ENCODE measurements around the gene BAHCC1.

BAHCC1 gene

DNA sequence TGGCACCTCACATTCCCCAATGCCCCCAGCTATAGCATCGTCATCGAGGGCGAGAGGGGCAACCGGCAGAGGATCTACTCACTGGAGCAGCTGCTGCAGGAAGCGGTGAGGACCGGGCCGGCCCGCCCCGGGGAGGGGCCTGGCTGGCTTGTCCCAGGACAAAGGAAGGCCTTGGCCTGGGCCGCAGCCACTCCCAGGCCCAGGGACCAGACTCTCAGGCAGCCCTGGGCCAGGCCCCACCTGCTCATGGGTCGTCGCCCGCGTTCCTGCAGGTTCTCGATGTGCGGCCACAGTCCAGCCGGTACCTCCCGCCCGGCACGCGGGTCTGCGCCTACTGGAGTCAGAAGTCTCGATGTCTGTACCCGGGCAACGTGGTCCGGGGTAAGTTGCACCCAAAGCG is 64.0 kb downstream of the BAHCC1 start:
- no peak for DNase-seq (ENCODE audit: low read depth in 3 of 3, low spot score in 1 of 3)

DNA sequence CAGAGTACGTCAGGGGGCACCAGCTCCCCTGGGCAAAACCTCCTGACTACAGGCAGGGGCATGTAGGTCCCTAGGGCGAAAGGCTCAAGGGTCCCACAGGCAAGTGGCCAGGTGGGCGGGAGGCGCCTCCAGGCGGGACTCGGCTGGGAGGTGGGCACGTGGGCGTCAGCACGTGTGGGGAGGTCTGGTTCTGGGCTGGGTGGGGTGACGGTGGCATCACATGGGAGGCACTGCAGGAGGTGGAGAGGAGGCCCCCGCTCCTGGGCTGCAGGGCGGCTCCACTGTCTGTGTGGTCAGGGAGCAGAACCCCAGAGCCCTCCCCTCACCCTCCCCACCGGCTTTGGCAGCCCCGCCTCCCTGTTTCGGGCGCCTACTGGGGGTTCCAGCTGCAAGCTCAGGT is 64.6 kb downstream of the BAHCC1 start:
- no peak for DNase-seq (ENCODE audit: low read depth in 3 of 3, low spot score in 1 of 3)

DNA sequence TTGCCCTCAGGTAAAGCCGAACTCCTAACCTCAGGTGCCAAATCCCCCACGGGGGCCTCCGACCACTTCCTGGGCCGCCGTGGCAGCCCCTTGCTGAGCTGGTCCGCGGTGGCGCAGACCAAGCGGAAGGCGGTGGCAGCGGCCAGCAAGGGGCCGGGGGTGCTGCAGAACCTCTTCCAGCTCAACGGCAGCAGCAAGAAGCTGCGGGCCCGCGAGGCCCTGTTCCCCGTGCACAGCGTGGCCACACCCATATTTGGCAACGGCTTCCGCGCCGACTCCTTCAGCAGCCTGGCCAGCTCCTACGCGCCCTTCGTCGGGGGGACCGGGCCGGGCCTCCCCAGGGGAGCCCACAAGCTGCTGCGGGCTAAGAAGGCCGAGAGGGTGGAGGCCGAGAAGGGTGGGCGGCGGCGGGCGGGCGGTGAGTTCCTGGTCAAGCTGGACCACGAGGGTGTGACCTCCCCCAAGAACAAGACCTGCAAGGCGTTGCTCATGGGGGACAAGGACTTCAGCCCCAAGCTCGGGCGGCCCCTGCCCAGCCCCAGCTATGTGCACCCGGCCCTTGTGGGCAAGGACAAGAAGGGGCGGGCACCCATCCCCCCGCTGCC is 65.7 kb downstream of the BAHCC1 start:
- DNase-seq (ENCODE audit: low read depth in 3 of 3, low spot score in 1 of 3), result no peak

DNA sequence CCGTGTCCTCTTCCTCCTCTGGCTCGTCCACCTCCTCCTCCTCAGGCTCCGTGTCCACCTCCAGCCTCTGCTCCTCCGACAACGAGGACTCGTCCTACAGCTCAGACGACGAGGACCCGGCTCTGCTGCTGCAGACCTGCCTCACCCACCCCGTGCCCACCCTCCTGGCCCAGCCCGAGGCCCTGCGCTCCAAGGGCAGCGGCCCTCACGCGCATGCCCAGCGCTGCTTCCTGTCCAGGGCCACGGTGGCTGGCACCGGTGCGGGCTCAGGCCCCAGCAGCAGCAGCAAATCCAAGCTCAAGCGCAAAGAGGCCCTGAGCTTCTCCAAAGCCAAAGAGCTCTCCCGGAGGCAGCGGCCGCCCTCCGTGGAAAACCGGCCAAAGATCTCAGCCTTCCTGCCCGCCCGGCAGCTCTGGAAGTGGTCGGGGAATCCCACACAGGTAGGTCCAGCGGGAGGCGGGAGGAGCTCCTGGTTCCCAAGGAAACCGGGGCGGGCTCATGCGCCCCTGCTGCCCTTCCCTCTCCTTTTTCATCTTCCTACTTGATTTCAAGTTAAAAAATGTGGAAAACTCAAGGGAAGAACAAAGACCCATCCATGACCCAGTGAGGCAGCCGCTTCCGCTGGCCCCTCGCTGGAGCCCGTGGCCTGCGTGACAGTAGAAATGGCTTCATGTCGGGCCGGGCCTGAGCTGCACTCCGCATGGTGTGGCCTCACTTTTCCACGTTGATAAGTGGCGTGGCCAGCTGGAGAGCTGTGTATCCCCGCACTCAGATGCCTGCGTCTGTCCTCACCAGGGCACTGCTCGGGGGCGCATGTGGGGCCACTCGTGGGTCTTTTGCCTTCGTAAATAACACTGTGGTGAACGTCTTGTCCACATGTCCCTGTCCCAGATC is 66.6 kb downstream of the BAHCC1 start:
- DNase-seq (ENCODE audit: low read depth in 3 of 3, low spot score in 1 of 3), result no peak

DNA sequence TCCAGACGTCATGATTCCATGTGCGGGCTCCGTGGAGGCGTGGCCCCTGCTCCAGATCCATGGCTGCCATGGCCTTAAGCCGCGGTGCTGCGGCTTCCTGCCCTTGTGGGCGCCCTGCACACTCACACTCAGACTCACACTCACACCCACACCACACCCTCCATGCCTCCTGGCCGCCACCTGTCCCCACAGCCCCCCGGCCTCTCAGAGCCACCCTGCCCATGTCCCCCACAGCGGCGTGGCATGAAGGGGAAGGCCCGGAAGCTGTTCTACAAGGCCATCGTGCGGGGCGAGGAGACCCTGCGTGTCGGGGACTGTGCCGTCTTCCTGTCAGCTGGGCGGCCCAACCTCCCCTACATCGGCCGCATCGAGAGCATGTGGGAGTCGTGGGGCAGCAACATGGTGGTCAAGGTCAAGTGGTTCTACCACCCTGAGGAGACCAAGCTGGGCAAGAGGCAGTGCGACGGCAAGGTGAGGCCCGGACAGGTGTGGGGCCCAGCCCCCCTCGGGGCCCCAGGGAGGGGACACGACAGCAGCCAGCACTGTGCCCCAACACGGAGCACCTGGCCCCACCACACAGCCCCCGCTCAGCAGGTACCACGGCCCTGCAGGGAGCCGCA is 67.4 kb downstream of the BAHCC1 start:
- DNase-seq (ENCODE audit: low read depth in 3 of 3, low spot score in 1 of 3), result no peak

DNA sequence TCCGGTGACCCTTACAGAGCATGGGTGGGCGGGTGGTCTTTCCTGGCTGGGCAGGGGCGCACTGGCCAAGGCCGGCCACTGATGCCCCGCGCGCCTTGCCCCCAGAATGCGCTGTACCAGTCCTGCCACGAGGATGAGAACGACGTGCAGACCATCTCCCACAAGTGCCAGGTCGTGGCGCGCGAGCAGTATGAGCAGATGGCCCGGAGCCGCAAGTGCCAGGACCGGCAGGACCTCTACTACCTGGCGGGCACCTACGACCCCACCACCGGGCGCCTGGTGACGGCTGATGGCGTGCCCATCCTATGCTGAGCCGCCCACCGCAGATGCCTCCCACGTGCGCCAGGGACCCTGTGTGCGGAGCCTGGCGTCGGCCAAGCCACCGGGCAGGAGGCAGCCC is 68.2 kb downstream of the BAHCC1 start:
- DNase-seq (ENCODE audit: low read depth in 3 of 3, low spot score in 1 of 3), result no peak

DNA sequence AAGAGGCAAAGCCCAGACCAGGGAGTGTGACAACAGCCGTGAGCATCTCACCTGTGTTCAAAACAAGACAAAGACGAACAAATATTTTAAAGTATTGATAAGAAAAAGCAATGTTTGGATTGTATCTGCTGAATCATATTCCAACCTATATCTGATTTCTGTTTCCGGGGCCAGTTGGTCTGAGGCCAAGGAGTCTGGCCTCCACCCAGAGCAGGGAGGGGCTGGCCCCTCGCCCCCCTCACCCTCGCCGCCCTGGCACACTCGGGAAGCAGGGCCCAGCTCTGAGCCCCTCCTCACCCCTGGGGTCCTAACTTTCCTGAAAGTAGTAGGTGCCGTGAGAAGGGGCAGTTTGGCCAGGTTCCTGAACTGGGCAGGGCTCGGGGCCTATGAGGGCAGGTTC is 69.3 kb downstream of the BAHCC1 start:
- no peak for DNase-seq (ENCODE audit: low read depth in 3 of 3, low spot score in 1 of 3)

DNA sequence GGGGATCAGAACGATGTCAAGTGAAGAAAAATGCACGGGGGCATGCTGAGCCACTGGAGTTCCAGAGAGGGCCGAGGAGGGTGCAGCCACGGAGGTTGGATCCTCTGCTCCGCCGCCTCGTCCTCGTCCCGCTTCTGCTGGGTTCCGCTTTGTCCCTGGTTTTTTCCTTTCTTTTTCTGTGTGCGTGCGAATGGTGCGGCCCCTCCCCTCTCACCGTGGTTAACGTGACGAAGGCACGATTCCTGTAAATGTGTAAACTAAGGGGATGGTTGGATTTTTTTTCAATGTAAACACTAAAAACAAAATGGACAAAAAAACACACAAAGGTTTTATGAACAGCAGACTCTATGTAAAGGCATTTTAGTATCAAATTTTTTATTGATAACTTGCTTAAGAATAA is 70.7 kb downstream of the BAHCC1 start:
- DNase-seq (ENCODE audit: low read depth in 3 of 3, low spot score in 1 of 3), result no peak

DNA sequence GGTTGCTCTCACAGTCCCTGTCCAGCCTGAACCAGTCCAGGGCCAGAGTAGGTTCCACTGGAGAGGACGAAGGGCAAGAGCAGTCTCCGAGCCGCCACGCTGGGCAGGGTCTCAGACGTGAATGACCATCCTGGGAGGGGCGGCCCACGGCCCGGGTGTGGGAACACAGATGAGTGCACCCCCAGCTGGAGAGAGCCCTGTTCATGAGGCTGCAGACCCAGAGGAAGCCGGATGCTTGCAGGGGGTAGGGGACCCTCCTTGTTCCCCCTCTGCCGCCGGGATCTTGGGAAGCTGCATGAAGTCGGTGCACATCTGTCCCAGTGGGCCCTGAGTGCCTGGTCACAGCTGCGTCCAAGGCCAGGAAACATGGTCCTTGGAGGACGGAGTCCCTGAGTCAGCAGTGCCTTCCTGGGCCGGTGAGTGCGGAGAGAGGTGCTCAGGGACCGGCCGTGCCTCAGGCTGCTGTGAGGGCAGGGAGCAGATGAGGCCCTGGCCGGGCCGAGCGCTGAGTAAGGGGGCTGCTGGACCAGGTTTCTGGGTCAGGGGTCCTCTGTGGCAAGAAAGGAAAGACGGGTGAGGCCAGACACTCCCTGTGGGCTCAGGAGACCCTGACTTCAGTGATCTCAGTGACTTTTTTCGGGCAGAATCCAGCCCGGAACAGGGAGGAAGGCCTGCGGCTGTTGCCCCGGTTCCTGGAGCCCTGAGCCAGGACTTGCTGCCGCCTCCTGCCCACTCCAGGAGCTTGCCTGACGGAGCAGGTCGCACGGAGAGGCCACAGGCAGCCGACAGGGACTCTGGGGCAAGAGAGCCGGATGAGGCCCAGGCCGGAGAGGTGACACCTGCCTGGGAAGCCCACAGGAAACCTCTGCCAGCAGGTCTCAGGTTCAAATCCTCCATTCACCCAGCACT is 71.6 kb downstream of the BAHCC1 start:
- DNase-seq (ENCODE audit: low read depth in 3 of 3, low spot score in 1 of 3), result no peak

DNA sequence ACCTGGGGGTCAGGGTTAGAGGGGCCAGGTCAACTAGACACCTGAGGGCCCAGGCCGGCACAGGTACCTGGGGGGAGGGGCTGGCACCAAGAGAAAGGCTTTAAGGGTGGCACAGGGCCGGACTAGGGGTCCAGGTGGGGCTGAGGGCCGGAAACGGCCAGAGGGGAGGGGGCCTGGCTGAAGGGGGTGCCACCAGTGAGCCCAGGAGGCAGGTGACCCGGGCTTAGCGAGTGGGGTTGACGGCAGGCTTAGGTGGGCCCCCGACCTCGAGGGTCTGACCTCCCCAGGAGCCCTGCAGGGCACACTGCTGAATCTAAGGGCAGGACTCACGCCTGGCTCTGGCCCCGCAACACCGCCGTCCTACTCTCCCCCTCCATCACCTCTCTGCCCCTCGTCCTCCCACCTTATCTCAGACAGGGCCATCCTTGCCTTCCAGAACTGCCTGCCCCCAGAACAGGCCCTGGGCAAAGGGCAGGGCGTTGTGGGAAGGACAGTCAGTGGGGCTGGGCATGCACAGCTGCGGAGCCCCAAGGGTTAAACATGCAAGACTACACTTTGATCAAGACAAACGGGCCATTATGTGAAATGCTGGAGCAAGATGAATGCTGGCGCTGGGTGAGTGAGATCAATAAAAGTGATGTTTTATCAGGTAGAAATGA is 73.0 kb downstream of the BAHCC1 start:
- no peak for DNase-seq (ENCODE audit: low read depth in 3 of 3, low spot score in 1 of 3)

DNA sequence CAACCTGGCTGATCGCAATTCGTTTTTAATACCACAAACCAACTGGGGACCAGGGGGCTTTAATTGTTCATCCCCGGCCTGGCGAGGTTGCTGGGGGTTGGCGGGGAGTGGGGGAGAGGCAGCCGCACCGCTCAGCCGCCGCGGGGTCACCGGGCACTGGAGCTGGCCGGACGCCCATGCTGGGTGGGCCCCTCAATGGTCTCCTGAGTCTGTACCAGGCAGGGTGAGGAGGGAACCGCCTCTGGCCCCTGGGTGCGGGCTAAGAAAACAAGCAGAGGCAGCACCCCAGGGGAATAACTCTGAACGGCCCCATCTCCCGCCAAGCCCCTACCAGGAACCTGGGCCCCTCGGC is 73.5 kb downstream of the BAHCC1 start:
- DNase-seq (ENCODE audit: low read depth in 3 of 3, low spot score in 1 of 3), result no peak

DNA sequence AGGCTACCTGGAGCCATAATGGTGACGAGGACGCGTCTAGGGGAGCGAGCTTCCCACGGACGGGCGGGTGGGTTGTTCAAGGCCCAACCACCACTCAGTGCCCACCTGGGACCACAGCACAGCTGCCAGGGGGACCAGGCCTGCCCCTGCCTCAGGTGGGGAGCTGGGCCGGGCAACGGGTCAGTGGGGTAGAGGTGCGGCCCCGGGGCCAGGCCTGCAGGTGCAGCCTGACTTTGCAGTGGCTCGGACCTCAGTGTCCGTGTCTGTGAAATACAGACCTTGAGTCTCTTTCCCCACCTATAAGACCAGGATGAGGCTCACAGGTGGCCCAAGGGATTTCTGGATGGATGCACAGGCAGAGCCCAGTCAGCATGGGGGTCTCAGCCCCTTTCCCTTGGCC is 74.0 kb downstream of the BAHCC1 start:
- DNase-seq (ENCODE audit: low read depth in 3 of 3, low spot score in 1 of 3), result no peak

DNA sequence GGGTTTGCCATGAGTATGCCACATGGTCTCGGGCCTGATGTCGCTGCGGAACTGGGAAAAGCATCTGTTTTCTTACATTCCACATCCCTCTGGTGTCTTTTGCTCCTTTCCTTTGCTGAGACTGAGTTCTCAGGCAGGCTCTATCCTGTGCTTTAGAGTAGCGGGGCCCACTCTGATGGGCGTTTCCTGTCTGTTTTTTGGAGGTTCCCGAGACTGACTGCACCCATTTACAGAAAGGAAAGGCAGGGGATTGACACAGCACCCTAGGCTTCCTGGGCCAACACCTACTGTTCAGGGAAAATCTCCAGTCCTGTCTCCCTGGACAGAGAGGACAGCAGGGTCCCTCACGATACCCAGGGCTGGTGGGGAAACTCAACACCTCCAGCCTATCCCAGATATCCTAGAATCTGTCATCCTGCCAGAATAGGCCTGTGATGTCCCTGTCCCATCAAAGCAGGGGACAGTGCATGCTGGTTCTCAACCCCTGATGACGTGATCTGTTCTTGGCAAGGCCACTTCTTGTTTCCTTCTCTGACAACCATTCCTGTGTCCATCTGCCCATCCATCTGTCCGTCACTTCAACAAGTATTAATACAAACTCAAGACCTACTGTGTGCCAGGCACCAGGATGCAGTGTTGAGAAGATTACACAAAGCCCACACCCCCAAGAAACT is 75.2 kb downstream of the BAHCC1 start:
- DNase-seq (ENCODE audit: low read depth in 3 of 3, low spot score in 1 of 3), result no peak

DNA sequence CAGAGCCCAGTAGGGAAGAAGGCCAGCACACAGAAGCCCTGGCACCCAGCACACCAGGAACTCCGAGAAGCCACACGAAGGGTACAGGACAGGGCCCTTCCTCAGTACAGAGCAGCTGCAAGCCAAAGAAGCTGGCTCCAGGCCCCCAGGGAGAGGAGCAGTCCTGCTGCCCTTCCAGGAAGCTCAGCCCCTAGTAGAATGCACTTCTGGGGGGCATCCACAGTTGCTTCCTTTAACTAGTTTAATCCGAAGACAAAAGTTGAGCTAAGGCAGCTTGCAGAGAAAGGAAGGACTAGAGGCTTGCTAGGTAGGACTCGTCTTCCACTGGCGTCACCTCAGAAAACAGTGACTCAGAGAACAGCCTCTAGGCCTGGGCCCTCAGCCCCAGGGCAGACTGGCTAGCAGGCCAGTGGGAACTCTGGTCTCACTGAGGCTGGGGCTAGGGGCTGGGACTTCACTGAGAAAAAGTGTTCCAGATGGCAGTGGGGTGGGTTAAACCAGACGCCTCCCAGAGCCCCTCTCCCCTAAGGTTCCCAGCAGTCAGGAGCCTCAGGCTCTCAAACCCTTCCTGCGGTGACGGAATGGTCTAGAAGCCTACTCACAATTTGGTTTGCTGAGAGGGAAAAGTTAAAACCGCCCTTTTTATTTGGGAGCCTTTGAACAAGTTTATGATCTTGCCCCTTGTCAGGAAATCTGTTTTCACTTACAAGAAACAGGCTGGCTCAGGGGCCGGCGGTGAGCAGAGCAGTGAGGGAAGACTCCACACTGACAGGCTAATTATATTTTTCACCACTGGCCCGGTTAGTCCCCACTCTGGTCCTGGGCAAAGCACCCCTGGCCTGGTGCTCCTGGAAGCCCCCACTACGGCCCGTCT is 75.9 kb downstream of the BAHCC1 start:
- no peak for DNase-seq (ENCODE audit: low read depth in 3 of 3, low spot score in 1 of 3)

DNA sequence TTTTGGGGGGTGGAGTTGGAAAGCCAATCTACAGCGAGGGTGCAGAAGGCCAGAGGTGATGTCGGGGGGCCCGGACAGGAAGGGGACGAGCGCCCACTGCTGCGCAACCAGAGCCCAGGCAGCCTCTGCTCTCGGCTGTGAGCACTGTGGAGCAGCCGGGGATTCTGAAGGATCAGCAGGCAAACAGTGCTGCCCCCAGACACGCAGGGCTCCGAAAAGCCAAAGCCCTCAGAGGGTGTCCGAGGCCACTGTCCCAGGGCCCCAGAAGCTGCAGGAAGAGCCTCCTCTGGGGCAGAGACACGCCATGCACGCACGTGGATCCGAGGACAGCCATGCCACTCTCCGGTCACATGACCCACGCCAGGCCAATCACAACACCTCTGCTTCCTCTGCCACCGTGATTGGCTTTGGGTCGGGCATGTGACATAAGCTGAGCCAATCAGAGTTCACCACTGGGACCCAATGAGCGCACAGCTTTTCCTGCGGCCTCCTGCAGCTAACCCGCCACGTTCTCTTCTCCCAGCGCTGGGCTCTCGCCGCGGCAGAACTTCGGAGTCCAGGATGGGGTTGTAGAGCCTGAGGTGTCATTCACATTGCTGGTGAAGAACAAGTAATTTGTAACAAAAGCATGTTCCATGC is 76.7 kb downstream of the BAHCC1 start:
- DNase-seq (ENCODE audit: low read depth in 3 of 3, low spot score in 1 of 3), result no peak

DNA sequence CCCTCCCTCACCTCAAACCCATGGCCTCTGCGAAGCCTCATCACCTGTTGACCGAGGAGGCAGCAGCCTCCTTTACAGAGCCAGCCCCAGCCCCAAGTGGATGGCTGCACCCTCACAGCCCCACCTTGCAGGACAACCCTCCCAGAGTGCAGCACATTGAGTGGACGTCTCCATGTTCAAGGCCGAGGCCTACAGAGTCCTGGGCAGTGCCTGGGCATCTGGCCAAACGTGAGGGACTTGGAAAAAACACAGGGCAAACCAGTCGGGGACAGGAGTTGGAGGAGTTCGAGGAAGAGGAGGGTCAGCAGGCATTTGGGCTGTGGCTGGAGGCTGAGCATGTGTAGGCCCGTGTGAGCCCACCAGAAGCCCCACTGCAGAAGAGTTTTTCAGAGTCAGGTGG is 77.8 kb downstream of the BAHCC1 start:
- DNase-seq (ENCODE audit: low read depth in 3 of 3, low spot score in 1 of 3), result no peak

DNA sequence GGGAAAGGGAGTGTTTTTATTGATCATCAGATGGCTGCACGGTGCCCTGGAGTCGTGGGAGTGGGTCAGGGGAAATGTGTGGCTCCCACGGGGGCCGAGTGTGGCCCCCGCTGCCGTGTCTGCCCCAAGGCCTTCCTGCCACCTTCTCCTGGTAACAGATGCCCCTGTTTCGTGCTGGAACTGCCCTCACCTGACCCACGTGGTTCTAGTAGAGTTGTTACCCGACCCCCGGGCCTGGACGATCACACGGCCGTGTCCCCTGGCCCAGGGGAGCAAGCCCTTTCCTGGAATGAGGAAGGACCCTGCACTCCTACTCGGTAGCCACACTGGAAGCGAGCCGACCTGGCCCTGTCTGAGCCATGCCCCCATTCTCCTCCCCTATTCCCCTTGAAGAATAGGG is 79.7 kb downstream of the BAHCC1 start:
- no peak for DNase-seq (ENCODE audit: low read depth in 3 of 3, low spot score in 1 of 3)

DNA sequence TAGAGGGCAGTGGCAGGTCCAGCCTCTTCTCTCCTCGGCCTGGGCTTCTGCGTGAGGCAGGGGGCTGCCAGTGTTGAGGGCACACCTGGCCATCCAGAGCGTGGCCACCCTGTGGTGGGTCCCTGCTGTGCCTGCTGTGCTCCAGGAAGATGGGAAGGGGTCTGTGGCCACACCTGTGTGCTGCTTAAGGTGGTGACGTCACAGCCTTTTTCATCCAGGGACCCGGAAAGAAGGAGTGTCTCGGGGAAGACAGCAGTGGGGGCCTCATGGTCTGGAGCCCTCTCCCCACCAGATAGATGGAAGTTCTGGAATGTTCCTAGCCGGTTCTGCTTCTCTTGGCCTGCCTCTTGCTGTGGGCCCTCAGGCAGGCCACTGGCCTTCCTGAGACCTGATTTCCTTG is 80.8 kb downstream of the BAHCC1 start:
- no peak for DNase-seq (ENCODE audit: low read depth in 3 of 3, low spot score in 1 of 3)

DNA sequence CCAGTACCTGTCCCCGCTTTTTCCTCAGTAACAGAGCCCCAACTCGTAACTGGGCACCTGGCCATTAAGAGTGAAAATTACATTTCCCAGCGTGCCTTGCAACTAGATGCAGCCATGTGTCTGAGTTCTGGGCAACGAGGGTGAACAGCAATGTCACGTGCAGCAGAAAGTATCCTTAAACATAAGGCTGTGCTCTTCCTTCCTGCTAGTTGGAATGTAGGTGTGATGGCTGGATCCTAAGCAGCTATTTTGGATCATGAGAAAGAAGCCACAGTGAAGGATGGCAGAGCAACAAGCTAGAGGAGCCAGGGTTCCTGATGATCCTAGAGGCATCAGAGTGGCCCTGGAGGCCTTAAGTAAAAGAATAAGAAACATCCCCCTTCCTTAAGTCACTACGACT is 81.4 kb downstream of the BAHCC1 start:
- DNase-seq (ENCODE audit: low read depth in 3 of 3, low spot score in 1 of 3), result no peak

Data from stimulated activated CD4-positive, alpha-beta T cell treated with anti-CD3 and anti-CD28 coated beads, TNF-alpha, amount 100 ng/mL, for 1 hour (primary cell).